GM19035 (cell line): ENCODE measurements around the gene PPFIA2.
"Not testable (repeated sequence)": the region's sequence is repeated elsewhere in the genome, so short reads cannot be mapped to it uniquely, and the experiment has no call there.

Experiments
- ATAC-seq: cut with Tn5 transposase; IDR thresholded peaks from one replicate; pipeline ENCODE4 v1.9.1; 2021; ENCODE audit not compliant: unreplicated experiment

The PPFIA2 gene

DNA sequence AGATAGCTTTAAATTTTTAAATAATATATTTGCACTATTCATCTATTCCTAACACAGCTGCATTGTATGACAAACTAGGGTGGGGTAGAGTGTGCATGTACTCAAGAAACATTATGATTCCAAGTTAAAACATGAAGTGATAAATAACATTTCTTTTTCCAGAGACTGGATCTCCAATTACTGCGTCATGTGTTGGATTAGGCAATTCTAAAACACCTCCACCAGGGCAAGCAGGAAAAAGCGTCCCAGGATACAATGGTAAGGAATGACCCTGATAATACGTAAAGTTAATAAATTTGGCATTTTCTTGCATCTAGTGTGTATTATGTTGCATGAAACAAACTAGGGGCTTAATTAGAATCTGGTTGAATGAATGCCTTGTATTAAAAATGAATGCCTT, 542.4 kb downstream of the PPFIA2 start:
- no peak for ATAC-seq

DNA sequence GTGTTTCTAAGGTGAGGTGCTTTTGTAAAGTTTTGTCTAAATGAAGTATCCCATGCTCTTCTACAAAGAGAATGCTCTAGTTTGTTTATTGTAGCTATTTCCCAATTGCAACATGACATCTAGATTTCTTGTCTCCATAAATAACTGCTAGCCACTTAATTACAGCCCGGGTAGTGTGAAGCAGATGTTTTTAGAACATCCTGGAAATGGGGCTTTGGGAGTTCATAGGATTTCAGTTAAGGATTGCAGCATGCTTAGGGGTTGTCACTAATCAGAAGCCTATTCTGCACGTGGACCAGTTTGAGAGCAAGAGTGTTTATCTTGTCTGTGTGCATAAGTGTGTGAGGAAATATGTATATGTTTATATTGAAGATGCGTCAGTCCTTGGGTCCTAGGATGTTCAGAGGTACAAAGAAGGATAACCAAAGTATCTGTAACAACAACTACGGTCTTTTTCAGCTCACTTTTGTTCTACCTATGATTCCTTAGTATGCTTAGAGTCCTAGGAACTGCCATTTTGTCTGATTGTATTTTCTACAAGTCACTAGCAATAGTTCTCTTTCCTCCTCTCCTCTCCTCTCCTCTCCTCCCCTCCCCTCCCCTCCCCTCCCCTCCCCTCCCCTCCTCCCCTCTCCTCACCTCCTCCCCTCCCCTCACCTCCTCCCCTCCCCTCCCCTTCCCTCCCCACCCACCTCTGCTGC, 546.0 kb downstream of the PPFIA2 start:
- ATAC-seq = no peak

DNA sequence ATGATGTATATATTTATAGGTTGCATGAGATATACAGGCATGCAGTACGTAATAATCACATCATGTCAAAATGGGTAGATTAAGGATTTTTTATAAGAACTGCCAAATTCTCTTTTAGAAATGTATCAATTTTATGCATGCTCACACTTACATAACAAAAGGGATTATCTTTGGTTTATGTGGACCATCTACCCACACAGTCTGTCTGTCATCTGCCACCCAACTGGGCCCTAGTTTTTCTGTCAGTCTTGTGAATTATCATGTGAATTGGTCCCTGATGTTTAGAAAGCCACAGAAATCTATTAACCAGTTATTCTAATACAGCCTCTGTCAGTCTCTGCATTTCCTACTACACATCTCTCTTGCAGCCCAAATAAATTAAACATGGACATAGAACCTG, 547.8 kb downstream of the PPFIA2 start:
- ATAC-seq = no peak

DNA sequence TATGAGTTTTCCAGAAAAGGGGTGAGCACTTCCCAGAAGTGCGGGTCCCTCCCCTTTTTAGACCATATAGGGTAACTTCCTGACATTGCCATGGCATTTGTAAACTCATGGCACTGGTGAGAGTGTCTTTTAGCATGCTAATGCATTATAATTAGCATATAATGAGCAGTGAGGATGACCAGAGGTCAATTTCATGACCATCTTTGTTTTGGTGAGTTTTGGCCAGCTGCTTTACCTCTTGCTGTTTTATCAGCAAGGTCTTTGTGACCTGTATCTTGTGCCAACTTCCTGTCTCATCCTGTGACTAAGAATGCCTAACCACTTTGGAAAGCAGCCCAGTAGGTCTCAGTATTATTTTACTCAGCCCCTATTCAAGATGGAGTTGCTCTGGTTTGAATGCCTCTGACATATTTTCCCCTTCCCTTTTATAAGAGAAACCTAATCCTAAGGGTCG, 549.4 kb downstream of the PPFIA2 start:
- ATAC-seq = not testable (repeated sequence)

DNA sequence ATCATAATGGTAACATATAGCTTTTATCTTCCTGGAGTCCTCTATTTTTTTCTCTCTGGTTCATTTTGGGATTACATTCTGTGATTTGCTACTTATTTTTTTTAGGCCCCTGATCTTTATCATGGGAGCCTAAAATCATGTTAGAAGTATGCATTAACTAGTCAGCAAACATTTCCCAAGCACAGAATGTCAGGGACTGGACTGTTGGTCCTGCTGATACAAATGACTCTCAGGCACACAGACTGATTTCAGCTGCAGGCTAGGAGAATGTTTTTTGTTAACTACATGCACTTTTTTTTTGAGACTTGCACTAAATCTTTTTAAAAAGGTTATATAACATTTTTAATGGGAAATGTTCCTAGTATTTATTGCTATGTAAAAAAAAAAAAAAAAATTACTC, 550.1 kb downstream of the PPFIA2 start:
- no peak for ATAC-seq

DNA sequence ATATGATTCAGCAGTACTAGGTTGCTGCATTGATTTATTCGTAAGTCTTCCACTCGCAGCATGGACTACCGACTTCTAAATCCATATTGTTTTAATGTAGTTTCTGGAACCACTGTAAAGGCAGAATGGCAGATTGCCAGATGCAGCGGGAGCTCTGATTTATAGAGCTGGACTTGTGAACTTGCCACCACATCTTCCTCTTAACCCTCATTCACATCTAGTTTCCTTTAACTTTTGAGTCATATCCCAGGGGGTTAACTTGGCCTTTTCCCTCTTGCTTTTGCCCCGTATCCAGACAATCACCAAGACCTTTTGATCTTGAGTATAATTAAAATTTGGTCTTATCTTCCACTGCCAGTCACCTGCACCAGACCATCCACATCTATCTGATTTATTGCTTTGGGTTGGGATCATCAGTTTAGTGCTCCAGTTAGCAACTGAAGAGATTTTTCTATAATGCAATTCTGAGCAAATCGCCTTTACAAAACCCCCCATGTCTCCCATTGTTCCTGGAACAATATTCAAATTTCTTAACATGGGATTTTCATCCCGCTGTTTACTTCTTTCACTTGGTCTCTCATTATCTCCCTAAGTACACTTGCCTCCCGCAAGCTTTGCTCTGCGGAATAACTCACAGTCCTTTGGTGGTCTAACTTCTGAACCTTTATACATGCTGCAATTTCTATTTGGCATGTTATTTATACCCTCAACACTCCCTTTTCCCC, 550.8 kb downstream of the PPFIA2 start:
- ATAC-seq = no peak
